NCI-H2081 (cell line): Measurements from ENCODE around the gene MCTP1.

Experiments
- DNase-seq, 2 experiments: peaks; one replicate each; lab custom pipeline; 2025; lab: John Stamatoyannopoulos, UW

Gene MCTP1

GRCh38 chr5:94815313-94816039, 469.4 kb downstream of the MCTP1 start:
- peak; percentile 3 to 28 for DNase-seq

- DNase-seq, result no peak
Observed at GRCh38 chr5:94812232-94812631, 472.7 kb downstream of the MCTP1 start.

GRCh38 chr5:94811331-94811730, 473.6 kb downstream of the MCTP1 start:
- DNase-seq, result no peak

- DNase-seq, result no peak
Observed at GRCh38 chr5:94810877-94811276, 474.0 kb downstream of the MCTP1 start.

GRCh38 chr5:94810281-94810680, 474.6 kb downstream of the MCTP1 start:
- no peak for DNase-seq

DNA sequence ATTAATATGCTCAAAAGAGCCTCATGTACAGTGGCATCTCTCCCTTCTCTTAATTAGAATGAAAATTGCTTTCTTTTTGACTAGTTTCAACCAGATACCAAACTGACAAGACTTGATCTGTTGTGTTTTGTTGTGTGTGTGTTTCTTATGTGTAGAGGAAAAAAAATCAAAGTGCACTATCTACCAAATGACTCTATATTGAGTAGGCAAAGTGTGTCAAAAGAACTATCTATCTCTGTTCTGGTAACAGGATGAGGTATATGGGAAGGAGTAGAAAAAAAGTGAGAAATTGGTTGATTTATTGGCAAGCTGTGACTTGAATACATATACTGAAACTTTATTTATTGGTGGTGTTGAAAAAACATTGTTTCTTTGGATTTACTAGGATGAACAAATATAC, 476.4 kb downstream of the MCTP1 start:
- no peak for DNase-seq

GRCh38 chr5:94807985-94808384, 476.9 kb downstream of the MCTP1 start:
- DNase-seq, result no peak

GRCh38 chr5:94802450-94802849, 482.4 kb downstream of the MCTP1 start:
- no peak for DNase-seq

DNA sequence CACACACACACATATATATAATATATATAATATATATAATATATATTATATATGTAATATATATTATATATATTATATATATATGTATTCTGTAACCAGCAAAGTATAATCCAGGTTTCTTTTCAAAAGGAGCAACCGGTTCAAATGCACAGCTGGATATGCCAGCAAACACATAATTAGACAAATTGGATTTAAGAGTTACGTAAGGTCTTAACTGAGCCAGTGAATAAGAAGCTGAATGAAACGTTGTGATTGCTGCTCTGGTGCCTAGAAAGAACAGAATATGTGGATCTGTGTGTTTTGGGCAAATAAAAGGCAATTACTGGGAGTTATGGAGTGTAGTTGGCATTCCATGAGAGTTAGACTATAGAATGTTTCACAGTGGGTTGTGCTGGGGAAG, 488.3 kb downstream of the MCTP1 start:
- DNase-seq, result no peak

- DNase-seq, result no peak
Observed at GRCh38 chr5:94793816-94794198, 491.1 kb downstream of the MCTP1 start.

DNA sequence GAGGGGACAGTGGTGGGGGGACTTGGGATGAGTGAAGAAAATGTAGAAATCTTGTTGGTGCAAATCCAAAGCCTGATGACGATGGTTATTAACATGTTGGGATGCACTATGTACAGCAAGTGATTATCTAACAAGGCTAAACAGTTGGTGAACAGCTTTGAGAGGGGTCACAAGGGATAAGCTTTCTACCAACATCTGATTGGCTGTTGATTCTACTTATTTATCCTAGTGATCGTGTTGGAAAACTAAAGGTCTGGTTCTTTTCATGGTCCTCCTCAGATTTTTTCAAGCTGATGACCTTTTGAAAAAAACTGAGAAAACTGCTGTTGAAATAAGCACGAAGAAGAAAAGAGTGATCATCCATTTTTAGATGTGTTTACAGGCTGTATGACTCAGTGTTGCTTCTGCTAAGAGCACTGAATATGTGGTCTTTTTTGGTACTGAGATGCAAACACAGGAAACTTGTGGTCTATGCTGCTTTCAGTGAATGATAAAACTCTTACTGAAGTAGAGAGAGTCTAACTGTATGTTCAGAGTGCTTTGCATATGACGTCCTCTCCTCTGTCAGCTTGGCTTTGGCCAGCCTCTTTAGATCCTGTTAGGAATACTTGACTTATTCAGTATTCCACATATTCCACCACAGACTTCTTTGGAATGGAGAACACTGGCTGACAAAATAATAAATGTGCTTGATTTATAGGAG, 491.6 kb downstream of the MCTP1 start:
- no peak for DNase-seq

- no peak for DNase-seq
Observed at GRCh38 chr5:94791829-94792228, 493.1 kb downstream of the MCTP1 start.

- no peak for DNase-seq
Observed at GRCh38 chr5:94788527-94788926, 496.4 kb downstream of the MCTP1 start.

- DNase-seq, result no peak
Observed at GRCh38 chr5:94784536-94785505, 500.1 kb downstream of the MCTP1 start.

GRCh38 chr5:94782383-94782782, 502.5 kb downstream of the MCTP1 start:
- no peak for DNase-seq

- DNase-seq, result no peak
Observed at GRCh38 chr5:94779684-94780083, 505.2 kb downstream of the MCTP1 start.

- DNase-seq, result peak in 1 of 2 experiments; percentile 8
Observed at GRCh38 chr5:94778732-94779131, 506.2 kb downstream of the MCTP1 start.

- DNase-seq, result no peak
Observed at GRCh38 chr5:94778299-94778698, 506.6 kb downstream of the MCTP1 start.

DNA sequence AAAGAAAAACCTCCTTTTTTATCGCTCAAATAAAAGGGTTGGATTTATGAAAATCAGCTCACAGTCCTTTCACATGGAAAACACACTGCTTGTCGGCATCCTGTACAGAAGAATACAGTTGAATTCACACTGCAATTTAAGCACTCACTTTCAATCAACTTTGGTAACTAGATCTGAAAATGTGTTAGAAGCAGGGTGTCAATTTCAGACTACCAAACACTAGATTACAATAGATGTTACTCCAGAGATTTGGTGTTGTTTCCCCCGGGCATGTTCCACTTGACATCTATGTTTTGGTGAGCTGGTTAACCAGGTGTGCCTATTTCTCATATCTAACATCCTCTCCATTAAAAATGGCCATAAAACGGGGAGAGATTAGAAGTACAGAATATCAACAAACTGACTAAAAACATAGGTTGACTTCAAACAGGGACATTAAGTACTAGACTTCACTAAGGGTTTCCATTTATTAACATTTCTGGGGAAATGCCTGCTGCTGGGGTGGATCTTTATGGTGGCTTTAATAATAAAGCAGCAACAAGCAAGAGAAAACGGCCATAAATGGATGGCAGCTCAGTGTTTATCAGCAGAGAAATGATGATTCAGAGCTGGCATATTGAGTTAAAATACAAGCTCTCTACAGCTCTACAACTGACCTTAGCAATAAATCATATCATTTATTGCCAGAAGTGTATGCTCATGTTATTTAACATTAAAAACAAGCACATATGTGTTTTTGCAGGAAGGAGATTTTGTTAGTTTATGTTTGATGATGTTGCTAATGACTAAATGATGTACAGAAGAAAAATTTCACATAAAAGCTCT, 507.6 kb downstream of the MCTP1 start:
- peak in 1 of 2 experiments; percentile 1 for DNase-seq

DNA sequence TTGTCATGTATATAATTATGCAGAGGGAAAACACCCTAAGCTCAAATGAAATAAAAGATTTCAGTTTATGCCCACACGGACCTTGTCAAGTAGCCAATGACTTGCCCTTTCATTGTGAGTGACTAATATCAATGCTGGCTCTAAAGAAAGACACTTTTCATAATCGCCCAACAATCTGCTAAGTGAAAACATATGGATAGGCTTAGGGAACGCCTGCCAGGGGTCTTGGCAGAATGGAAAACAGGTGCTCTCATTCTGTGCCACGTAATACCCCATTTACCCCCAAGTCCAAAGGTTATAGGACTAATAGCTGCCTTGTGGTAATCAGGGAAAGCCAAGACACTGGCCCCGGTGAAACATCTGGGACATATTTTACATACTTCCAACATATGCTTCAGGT, 508.7 kb downstream of the MCTP1 start:
- DNase-seq, result no peak

- DNase-seq, result no peak
Observed at GRCh38 chr5:94775088-94775487, 509.8 kb downstream of the MCTP1 start.

DNA sequence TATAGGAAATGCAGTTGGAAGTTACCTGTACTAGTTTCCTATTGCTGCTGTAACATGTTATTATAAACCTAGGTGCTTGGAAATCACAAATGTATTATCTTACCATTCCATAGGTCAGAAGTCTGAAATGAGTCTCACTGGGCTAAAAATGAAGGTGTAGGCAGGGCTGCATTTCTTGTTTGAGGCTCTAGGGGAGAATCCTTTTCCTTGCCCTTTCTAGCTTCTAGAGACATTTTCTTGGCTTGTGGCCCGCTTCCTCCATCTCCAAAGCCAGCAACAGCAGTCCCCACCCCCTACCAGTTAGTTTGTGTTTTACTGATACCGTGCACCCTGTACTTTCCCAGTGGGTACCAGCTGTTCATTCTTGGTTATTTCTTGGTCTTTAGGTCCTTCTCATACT, 513.2 kb downstream of the MCTP1 start:
- DNase-seq, result no peak
